Ishikawa (cell line): Measurements from ENCODE around the gene EXOSC9.

ENCODE experiments used
- EGR1 ChIP-seq: IDR thresholded peaks from 2 replicates; pipeline ENCODE4 v1.6.1; 2012
- MAX ChIP-seq: IDR thresholded peaks from 2 replicates; pipeline ENCODE4 v1.6.1; 2012
- TAF1 ChIP-seq: IDR thresholded peaks from 2 replicates; pipeline ENCODE4 v1.6.1; 2012; ENCODE audit warnings: low read depth, mild to moderate bottlenecking
- ZBTB7A ChIP-seq: IDR thresholded peaks from 2 replicates; pipeline ENCODE4 v1.6.1; 2012; ENCODE audit warnings: low read depth

DNA sequence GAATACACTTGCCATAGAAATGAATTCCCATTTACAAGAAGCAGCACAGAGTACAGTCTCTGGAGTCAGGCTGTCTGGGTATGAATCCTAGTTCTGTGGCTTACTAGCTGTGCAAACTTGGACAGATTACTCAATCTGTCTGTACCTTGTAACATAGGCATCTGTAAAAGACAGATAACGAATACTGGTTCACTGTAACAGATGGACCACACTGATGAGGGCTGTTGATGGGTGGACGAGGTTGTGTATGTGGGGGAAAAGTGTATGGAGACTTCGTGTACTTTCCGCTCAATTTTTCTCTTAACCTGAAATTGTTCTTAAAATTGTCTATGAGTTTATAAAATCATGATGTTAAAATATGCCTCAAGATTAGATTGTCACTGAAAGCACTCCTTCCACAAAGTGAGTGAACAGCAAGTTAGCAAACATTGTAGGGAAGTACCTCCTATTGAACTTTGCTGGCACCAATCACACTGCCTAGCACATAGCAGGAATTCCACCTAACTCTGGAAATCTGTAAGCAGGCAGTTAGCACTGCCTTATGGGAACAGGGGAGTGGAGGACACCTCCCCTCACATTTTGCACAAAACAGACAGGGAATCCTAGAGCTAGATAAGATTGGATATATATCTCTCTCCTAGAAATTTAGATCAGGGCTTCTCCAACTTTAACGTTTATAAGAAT is 6.5 kb upstream of the EXOSC9 start:
- TF ChIP-seq EGR1, result no peak
- TF ChIP-seq TAF1, result no peak
- TF ChIP-seq ZBTB7A, result no peak
- TF ChIP-seq MAX, result no peak
